K562 (cell line): ENCODE measurements around the gene RGS17. TPM values are rescaled to one million over a fixed set of nuclear protein-coding genes. Genes with fewer than 3 reads are reported as not detected.

Experiments used
- ATAC-seq: fragments of 200-7000 bp; cut with Tn5 transposase; 3 replicates; pipeline ENCODE4 v1.9.1; 2020; ENCODE audit warnings: moderate library complexity
- BruUV-seq: library from RNA; stranded (reverse); fragments of 400-500 nt; replicated peaks from 2 replicates; lab custom pipeline; 2021; lab: Mats Ljungman, UMichigan
- CTCF ChIA-PET: fragments of 300-600 bp; formaldehyde crosslinking; extraction: SDS; loops from one replicate; lab custom pipeline; 2021; ENCODE audit warnings: low intra/inter-chr PET ratio; lab: Yijun Ruan, JAX
- POLR2A ChIA-PET: fragments of 300-600, 350-650 bp; sonication (Branson Sonifier 250); formaldehyde crosslinking; extraction: SDS; loops from one replicate; lab custom pipeline; 2021; ENCODE audit warnings: antibody characterized with exemption, inconsistent platforms; lab: Yijun Ruan, JAX
- DNase-seq, 4 experiments: peaks; one replicate each; pipeline versions ENCODE4 v3.0.0 to v3.0.0-alpha.2; 2011 to 2018; ENCODE audit warnings: low spot score in 3 of 4, mixed read lengths in 3 of 4; ENCODE audit errors: extremely low read depth in 1 of 4
- FAIRE-seq: peaks from 2 replicates; lab custom pipeline; 2011; peaks lifted over from hg19 to GRCh38; lab: Jason Lieb, UNC
- H2AFZ ChIP-seq: 2 replicates; pipeline ENCODE4 v1.6.0; 2011; ENCODE audit warnings: low read depth, low read length, control low read depth, inconsistent platforms
- H3K27ac ChIP-seq: fragments of 200-600 bp; 3 replicates; pipeline ENCODE4 v1.8.0; 2011; ENCODE audit warnings: low read depth, mild to moderate bottlenecking, control low read depth, inconsistent platforms, low read length, moderate library complexity, mixed read lengths; ENCODE audit errors: extremely low read depth
- H3K27me3 ChIP-seq, 2 experiments: fragments of 300-600 bp in 1 of 2; 2 replicates in 1 of 2; 3 replicates in 1 of 2; pipeline versions ENCODE4 v1.6.0 to v1.8.0; 2011; ENCODE audit warnings: inconsistent platforms in 2 of 2, low read length in 2 of 2, mild to moderate bottlenecking in 1 of 2, mixed read lengths in 1 of 2, moderate library complexity in 1 of 2; ENCODE audit not compliant: control insufficient read depth in 2 of 2, insufficient read depth in 2 of 2
- H3K36me3 ChIP-seq: fragments of 300-600 bp; 3 replicates; pipeline ENCODE4 v1.8.0; 2011; ENCODE audit warnings: mild to moderate bottlenecking, low read length, inconsistent platforms; ENCODE audit not compliant: control insufficient read depth, insufficient read depth
- H3K4me1 ChIP-seq, 2 experiments: fragments of 200-600 bp in 1 of 2; replicated peaks in 1 of 2; 2 replicates in 1 of 2; 3 replicates in 1 of 2; pipeline versions ENCODE4 v1.5.1 to v1.8.0; 2011; ENCODE audit warnings: inconsistent platforms in 2 of 2, low read length in 2 of 2, mild to moderate bottlenecking in 1 of 2, mixed read lengths in 1 of 2, moderate library complexity in 1 of 2; ENCODE audit not compliant: control insufficient read depth in 2 of 2, insufficient read depth in 2 of 2
- H3K4me2 ChIP-seq: 2 replicates; pipeline ENCODE4 v1.6.1; 2011; ENCODE audit warnings: low read length, control low read depth, inconsistent platforms, mixed read lengths; ENCODE audit not compliant: insufficient read depth
- H3K4me3 ChIP-seq: fragments of 200-600 bp; sonication (generic), shearing (Covaris generic); 2 replicates; pipeline ENCODE4 v1.5.1; 2016; ENCODE audit warnings: control low read depth, inconsistent platforms
- H3K79me2 ChIP-seq: fragments of 200-600 bp; 3 replicates; pipeline ENCODE4 v1.8.0; 2011; ENCODE audit warnings: low read length, inconsistent platforms; ENCODE audit not compliant: control insufficient read depth, insufficient read depth
- H3K9ac ChIP-seq, 2 experiments: 2 replicates each; pipeline versions ENCODE4 v1.6.0 to v1.6.1; 2011; ENCODE audit warnings: low read depth in 2 of 2, low read length in 2 of 2, control low read depth in 1 of 2, inconsistent platforms in 1 of 2, mild to moderate bottlenecking in 1 of 2, mixed read lengths in 1 of 2; ENCODE audit not compliant: insufficient read depth in 1 of 2
- H3K9me1 ChIP-seq: one replicate; pipeline ENCODE4 v1.6.0; 2011; ENCODE audit warnings: inconsistent platforms, mild to moderate bottlenecking, low read length, moderate library complexity; ENCODE audit not compliant: control insufficient read depth, insufficient read depth
- H3K9me3 ChIP-seq: replicated peaks from 2 replicates; pipeline ENCODE4 v1.5.1; 2011; ENCODE audit warnings: low read depth, low read length, inconsistent platforms; ENCODE audit not compliant: control insufficient read depth, insufficient read depth
- H4K20me1 ChIP-seq: replicated peaks from 2 replicates; pipeline ENCODE4 v1.6.1; 2011; ENCODE audit warnings: low read length, inconsistent platforms, mixed read lengths; ENCODE audit not compliant: control insufficient read depth, insufficient read depth
- ARID2 ChIP-seq: fragments of 450-650 bp; IDR thresholded peaks from 2 replicates; pipeline ENCODE4 v1.6.1; 2017; ENCODE audit warnings: antibody characterized with exemption, mild to moderate bottlenecking
- BRF1 ChIP-seq: IDR thresholded peaks from 3 replicates; pipeline ENCODE4 v1.6.1; 2011; ENCODE audit warnings: borderline replicate concordance, mild to moderate bottlenecking; ENCODE audit not compliant: insufficient read length; ENCODE audit errors: extremely low read depth
- CHD2 ChIP-seq: IDR thresholded peaks from 2 replicates; pipeline ENCODE4 v1.6.1; 2011; ENCODE audit warnings: low read depth, low read length
- CUX1 ChIP-seq: fragments of 200-800 bp; sonication (Bioruptor generic); IDR thresholded peaks from 2 replicates; pipeline ENCODE4 v1.6.1; 2016; ENCODE audit warnings: missing genetic modification characterization, missing compliant biosample characterization
- DACH1 ChIP-seq: fragments of 450-650 bp; IDR thresholded peaks from 2 replicates; pipeline ENCODE4 v1.6.1; 2018; ENCODE audit not compliant: partially characterized antibody
- FOXA3 ChIP-seq, 2 experiments: fragments of 450-650 bp in 1 of 2; sonication (generic) in 1 of 2; formaldehyde crosslinking; IDR thresholded peaks in 1 of 2; conservative IDR thresholded peaks in 1 of 2; 2 replicates each; pipeline versions ENCODE4 v1.4.0 to v1.8.0; 2020 to 2022; ENCODE audit warnings: mild to moderate bottlenecking in 2 of 2, missing genetic modification reagents in 1 of 2
- ZNF146 ChIP-seq: IDR thresholded peaks from one replicate; pipeline ENCODE4 v1.6.1; 2018; ENCODE audit warnings: missing compliant biosample characterization; ENCODE audit not compliant: unreplicated experiment
- ZNF431 ChIP-seq: sonication (generic); formaldehyde crosslinking; IDR thresholded peaks from 2 replicates; pipeline ENCODE4 v1.8.0; 2022; ENCODE audit warnings: mild to moderate bottlenecking, missing genetic modification reagents
- ZNF436 ChIP-seq: fragments of 250-450, 450-650 bp; sonication (Bioruptor Pico); formaldehyde crosslinking; IDR thresholded peaks from 2 replicates; pipeline ENCODE4 v1.7.0; 2020; ENCODE audit warnings: mild to moderate bottlenecking
- ZNF717 ChIP-seq: fragments of 250-450 bp; sonication (Bioruptor Pico); IDR thresholded peaks from 2 replicates; pipeline ENCODE4 v1.5.0; 2021
- ZNF778 ChIP-seq: fragments of 450-650 bp; formaldehyde crosslinking; IDR thresholded peaks from 2 replicates; pipeline ENCODE4 v1.4.0; 2020; ENCODE audit warnings: mild to moderate bottlenecking, moderate library complexity
- WGBS: fragments of 100-300 bp; shearing (Covaris generic); methylation state at CpG from one replicate; pipeline ENCODE4 v1.1.6; 2016; ENCODE audit warnings: low coverage, mixed read lengths; ENCODE audit not compliant: insufficient coverage; ENCODE audit errors: missing lambda C conversion rate; 5-methylcytosine and 5-hydroxymethylcytosine counted together
- in situ Hi-C: fragments of 300-500 bp; cut with MboI; formaldehyde crosslinking; loops from 4 replicates; pipeline ENCODE4 v1.15.0; 2018; ENCODE audit warnings: inconsistent platforms, mixed read lengths
- intact Hi-C: fragments of 100-400 bp; cut with micrococcal nuclease; formaldehyde crosslinking; loops from 2 replicates; pipeline ENCODE4 v1.14.2; 2022
- polyA plus RNA-seq, 8 experiments: library from polyadenylated mRNA; depleted of rRNA in 4 of 8; stranded (reverse) in 5 of 8; unstranded in 3 of 8; fragments of >200 nt; fragmentation: Nextera tagmentation in 2 of 8; fragmentation: Illumina TruSeq in 1 of 8; extraction: Ambion mirVana in 2 of 8; extraction: Trizol in 1 of 8; gene quantifications; 2 replicates each; pipeline versions ENCODE4 v1.2.1 to v1.2.3, GENCODE V29; 2011 to 2014; ENCODE audit warnings: inconsistent platforms in 1 of 8, missing spikeins in 1 of 8
- total RNA-seq, 7 experiments: library from RNA; depleted of rRNA in 6 of 7; stranded (reverse); fragments of >200 nt in 6 of 7; fragmentation: Illumina TruSeq in 2 of 7; extraction: Trizol in 2 of 7; gene quantifications; 2 replicates each; pipeline versions ENCODE4 v1.2.1 to v1.2.3, GENCODE V29; 2011 to 2021; ENCODE audit warnings: low replicate concordance in 1 of 7
- TF ChIP-seq, protein P1 (sequence below): fragments of 250-450 bp; sonication (Bioruptor Pico); IDR thresholded peaks from 2 replicates; pipeline ENCODE4 v1.4.0; 2020

The RGS17 gene
- total and polyA plus RNA-seq, 9 of the 15 experiments (the other 6 are each of a cell fraction or from before 2014, with no cell fraction given), result 0.01 to 0.14 (median 0.08) TPM; not detected in 6

- Histone ChIP-seq H3K4me1 (no peaks in the 10 kb centered on the region), H3K27ac (no peak overlapping the region), H3K9me1 (no peaks in the 10 kb centered on the region), H3K9ac (no peak overlapping the region), H3K36me3 (no peaks in the 10 kb centered on the region), H2AFZ (no peak overlapping the region), H3K27me3 (no peaks in the 10 kb centered on the region), H3K4me3 (no peak overlapping the region), H3K9me3 (peaks cover 2% of the 10 kb centered on the region; the same call in 1 of the 2 replicates), H3K4me2 (no peak overlapping the region), H4K20me1 (no peaks in the 10 kb centered on the region), H3K79me2 (no peaks in the 10 kb centered on the region)
- ChIA-PET CTCF (no interaction called here), POLR2A (no interaction called here)
- in situ Hi-C loops (no loop called here), intact Hi-C loops (no loop called here)
- DNase-seq (no peak), ATAC-seq (no peak), FAIRE-seq (no peak)
- no TSS peak for BruUV-seq
- TF ChIP-seq BRF1 (no peak), ARID2 (no peak), ZNF146 (CRISPR knock-in tag) (no peak)
- TF ChIP-seq, protein P1, sequence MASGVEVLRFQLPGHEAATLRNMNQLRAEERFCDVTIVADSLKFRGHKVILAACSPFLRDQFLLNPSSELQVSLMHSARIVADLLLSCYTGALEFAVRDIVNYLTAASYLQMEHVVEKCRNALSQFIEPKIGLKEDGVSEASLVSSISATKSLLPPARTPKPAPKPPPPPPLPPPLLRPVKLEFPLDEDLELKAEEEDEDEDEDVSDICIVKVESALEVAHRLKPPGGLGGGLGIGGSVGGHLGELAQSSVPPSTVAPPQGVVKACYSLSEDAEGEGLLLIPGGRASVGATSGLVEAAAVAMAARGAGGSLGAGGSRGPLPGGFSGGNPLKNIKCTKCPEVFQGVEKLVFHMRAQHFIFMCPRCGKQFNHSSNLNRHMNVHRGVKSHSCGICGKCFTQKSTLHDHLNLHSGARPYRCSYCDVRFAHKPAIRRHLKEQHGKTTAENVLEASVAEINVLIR, result no peak
These were observed 47.2 kb downstream of the RGS17 start for GRCh38 chr6:153083869-153084268.

GRCh38 chr6:153081914-153082313 lies 49.2 kb downstream of the RGS17 start:
- CTCF ChIA-PET, result no interaction called here
- DNase-seq (no peak), FAIRE-seq (no peak), ATAC-seq (no peak)
- intact Hi-C loops, result no loop called here
- POLR2A ChIA-PET, result no interaction called here
- no peak overlapping the region for H3K27ac ChIP-seq
- in situ Hi-C loops, result no loop called here
- no peaks in the 10 kb centered on the region for H3K9me1 ChIP-seq
- H3K4me3 ChIP-seq, result no peak overlapping the region
- no peaks in the 10 kb centered on the region for H3K79me2 ChIP-seq
- WGBS, result 0% methylated on average over 2 of the region's 2 CpGs
- no peaks in the 10 kb centered on the region for H3K27me3 ChIP-seq
- BruUV-seq, result no TSS peak
- no peak overlapping the region for H3K4me2 ChIP-seq
- no peaks in the 10 kb centered on the region for H3K4me1 ChIP-seq
- no peak overlapping the region for H3K9ac ChIP-seq
- H4K20me1 ChIP-seq, result no peaks in the 10 kb centered on the region
- no peaks in the 10 kb centered on the region for H3K36me3 ChIP-seq
- no peak overlapping the region for H2AFZ ChIP-seq
- H3K9me3 ChIP-seq, result peaks cover 2% of the 10 kb centered on the region; the same call in 1 of the 2 replicates
- TF ChIP-seq CUX1 (CRISPR knock-in tag) (no peak), ZNF431 (CRISPR knock-in tag) (no peak), FOXA3 (CRISPR knock-in tag; conservative IDR thresholded peaks at IDR 0.05 in 1 of 2, IDR thresholded peaks at IDR 0.05 in 1 of 2) (no peak), DACH1 (no peak), ZNF778 (no peak), ZNF717 (no peak), ZNF436 (CRISPR knock-in tag) (no peak), CHD2 (no peak)
